PC-9 (cell line): ENCODE results near the gene PCDHGA9.

Source experiments
- CTCF ChIP-seq: fragments of 200-600 bp; sonication (generic); conservative IDR thresholded peaks from 2 replicates; pipeline ENCODE4 v1.6.1; 2017; ENCODE audit warnings: mixed run types, antibody characterized with exemption, mild to moderate bottlenecking, moderate library complexity
- EZH2 ChIP-seq: fragments of 200-600 bp; sonication (generic); IDR thresholded peaks from 2 replicates; pipeline ENCODE4 v1.8.0; 2017; ENCODE audit warnings: antibody characterized with exemption, low read depth

- TF ChIP-seq CTCF (no peak), EZH2 (no peak)
These were observed 28.7 kb downstream of the PCDHGA9 start for GRCh38 chr5:141431286-141431685.
